Hippocampal formation (tissue), 2 donors: ENCODE data around the gene TNNT3.

ENCODE experiments used
- DNase-seq, 2 donors: peaks; one replicate each; lab custom pipeline; 2025; lab: John Stamatoyannopoulos, UW

The TNNT3 gene

DNA sequence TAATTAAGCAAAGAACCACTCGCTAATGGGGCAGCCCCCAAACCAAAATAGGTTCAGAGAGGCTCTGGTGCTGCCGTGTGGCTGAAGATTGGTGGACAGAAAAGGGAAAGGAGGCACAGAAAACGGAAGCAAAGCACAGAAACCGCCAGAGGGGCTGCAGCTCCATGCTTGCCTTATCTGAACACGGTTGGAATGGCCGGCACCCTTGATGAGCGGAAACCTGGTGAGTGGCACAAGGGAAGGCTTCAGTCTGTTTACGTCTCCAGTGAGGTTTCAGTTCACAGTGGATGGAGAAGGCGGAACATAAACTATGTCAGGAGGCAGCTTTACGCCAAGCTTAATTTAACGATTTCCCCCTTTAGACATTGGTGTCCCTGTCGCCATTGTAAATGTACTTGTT lies 22.6 kb upstream of the TNNT3 start:
- DNase-seq: no peak

DNA sequence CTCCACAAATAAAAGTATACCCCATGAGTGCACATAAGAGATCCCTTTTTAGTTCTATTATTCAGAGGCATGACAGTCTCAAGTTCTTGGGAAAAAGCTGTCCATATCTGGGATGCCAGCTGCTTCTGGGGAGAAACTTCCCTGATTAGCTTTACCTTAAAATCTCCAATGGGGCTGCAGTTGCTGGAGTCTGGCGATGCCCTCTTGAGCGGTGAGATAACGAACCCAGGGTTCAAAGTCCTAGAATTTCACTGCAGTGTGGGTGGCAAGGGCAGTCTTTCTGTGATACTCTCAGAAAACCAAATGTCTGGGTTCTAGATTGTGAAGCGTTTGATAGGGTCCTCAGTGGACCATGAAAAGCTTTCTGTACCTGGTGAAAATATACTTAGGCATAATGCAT lies 20.4 kb upstream of the TNNT3 start:
- DNase-seq: no peak

DNA sequence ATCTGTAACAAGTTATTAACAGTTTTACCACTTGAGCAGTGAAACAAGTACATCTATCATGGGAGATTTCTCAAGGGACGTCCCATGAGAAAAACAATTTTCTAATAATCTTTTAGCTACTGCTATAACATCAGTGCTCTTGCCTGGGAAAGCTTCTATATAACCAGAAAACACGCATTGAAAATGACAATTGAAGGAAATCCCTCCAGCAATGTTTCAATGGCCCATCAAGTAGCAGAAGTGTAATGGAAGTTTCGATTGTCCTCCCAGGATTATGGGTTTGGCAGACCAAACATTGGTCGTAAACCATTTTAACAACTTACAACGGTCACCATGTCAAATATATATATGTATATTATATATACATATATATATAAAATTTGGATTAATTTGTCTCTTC lies 19.8 kb upstream of the TNNT3 start:
- DNase-seq: no peak

DNA sequence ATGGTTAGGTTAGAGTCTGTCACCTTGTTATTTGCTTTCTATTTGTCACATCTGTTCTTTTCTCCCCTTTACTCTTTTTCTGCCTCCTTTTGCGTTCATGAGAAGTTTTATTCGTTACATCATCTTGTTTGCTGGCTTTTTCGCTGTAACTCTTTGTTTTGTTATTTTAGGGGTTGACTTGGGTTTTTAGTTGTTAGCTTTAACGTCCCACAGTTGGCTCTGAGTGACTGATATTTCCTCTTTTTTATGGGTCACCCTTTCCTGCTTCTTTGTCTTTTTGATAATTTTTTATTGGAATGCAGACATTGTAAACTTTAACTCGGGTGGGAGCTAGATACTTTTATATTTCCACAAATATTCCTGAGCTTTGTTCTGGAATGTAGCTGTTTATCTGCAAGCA lies 13.3 kb upstream of the TNNT3 start:
- DNase-seq: no peak

DNA sequence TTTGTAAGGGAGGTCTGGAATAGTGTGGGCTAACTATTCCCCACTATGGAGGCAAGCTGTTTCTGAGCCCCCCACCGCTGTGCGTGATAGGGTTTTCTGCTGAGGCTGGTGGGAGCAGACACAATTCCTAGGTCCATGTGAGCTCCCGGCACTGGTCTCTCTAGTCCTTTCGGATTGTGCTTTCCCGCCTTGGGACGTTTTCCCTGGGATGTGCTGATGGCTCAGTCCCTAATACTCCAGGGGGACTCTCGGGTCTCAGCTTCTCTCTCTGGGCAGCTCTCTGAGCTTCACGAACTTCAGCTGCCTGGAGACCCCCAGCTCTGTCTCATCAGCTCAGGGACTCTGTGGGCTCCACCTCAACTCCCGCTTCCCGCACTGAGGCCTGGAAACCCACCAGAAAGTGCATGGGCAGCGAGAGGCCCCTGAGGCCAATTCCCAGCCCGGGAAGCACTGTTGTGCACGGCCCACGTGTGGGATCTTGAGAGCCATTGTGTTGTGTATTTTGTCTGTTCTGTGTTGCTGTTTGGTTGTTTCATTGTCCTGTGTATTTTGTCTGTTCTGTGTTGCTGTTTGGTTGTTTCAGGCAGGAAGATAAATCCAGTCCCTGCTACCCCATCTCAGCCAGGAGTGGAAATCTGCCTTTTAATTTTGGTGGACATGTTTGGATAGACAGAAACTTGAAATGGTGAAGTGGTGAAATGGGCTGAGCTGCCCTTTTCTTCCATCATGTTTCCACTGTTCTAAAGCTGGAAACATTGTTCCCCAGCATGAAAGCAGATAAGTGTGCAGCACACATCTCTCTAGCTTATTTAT lies 12.7 kb upstream of the TNNT3 start:
- DNase-seq: no peak

DNA sequence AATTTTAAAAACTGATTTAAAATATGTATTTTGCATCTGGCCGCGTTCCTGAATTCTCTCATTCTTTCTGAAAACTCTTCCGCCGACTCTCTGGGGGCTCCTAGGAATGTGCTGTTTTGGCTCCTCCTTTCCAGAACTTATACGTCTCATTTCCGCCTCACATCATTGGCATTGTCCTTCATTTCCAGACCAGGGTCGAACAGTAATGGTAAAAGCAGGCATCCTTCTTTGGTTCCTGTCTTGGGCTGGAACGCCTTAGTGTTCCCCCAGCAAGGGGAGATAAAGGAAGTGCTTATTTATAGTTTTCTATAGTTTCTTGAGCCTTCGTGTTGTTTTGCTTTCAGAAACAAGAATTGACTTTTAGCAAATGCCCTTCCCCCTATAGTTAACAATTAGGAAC lies 10.9 kb upstream of the TNNT3 start:
- DNase-seq: no peak

DNA sequence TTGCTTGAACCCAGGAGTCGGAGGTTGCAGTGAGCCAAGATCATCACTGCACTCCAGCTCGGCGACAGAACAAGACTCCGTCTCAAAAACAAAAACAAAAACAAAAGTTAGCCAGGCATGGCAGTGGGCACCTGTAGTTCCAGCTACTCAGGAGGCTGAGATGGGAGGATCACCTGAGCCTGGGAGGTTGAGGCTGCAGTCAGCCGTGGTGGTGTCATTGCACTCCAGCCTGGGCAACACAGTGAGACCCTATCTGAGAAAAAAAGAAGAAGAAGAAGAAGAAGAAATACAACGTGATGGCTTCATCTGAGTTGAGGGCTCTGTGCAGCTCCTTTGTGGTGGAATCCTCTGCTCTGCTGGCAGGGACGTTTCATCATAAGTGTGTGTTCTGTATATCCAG lies 10.0 kb upstream of the TNNT3 start:
- DNase-seq: no peak

DNA sequence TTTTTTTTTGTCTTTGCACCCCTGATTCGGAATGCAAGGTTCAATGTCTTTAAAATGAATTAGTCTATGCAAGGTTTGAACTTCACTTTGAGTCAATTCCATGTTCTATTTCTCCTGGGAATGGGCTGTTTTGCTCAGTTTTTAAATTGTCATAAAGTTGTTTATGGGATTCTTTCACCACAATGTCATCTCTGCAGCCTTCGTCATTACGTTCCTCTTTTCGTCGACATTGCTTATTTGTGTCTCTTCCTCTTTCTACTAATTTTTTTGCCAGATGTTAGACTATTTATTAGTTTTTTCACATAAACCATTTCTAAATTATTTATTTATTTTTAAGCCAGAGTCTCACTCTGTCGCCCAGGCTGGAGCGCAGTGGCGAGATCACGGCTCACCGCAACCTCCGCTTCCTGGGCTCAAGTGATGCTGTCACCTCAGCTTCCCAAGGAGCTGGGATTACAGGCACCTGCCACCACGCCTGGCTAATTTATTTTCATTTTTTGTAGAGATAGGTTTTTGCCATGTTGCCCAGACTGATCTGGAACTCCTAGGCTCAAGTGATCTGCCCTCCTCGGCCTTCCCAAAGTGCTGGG lies 7.1 kb upstream of the TNNT3 start:
- DNase-seq: no peak

DNA sequence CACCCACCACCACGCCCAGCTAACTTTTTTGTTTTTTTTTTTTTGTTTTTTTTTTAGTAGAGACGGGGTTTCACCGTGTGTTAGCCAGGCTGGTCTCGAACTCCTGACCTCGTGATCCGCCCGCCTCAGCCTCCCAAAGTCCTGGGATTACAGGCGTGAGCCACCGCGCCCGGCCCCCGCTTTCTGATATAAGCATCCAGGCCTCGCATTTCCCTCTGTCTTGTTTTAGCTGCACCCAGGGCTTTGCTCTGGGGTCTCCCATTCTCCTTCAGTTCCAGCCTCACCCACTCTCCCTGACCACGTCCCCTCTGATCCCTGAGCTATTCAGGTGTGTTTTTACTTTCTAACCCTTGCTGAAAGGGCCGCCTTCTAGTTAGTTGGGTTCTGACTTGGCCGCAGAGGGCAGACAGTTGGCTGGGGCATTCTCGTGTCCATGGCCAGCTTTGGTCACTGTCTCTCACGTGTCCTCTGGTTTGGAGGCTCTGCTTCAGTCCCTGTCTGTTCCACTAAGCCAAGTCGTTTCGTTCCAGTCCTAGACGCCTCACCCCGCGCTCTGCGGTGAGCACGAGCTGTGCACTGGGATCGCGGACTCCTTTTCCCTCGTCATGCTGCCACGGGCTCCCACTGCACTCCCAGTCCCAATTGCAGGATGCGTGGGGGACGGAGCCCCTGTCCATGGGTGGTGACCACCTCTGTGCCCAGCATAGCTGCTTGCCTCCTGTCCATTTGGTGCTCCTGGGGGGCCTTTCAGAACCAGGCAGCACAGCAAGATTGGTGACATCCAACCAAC lies 6.0 kb upstream of the TNNT3 start:
- no peak for DNase-seq

DNA sequence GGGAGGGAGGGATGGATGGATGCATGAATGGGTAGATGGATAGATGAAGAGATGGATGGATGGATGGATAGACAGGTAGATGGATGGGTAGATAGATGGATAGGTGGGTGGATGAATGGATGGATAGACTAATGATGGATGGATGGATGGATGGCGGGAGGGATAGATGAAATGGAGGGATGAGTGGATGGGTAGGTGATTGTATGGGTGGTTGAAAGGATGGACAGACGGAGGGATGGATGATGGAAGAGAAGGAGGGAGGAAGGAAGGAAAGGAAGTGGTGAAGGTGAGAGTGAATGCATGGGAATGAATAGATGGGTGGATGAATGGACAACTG lies 3.7 kb upstream of the TNNT3 start:
- no peak for DNase-seq

DNA sequence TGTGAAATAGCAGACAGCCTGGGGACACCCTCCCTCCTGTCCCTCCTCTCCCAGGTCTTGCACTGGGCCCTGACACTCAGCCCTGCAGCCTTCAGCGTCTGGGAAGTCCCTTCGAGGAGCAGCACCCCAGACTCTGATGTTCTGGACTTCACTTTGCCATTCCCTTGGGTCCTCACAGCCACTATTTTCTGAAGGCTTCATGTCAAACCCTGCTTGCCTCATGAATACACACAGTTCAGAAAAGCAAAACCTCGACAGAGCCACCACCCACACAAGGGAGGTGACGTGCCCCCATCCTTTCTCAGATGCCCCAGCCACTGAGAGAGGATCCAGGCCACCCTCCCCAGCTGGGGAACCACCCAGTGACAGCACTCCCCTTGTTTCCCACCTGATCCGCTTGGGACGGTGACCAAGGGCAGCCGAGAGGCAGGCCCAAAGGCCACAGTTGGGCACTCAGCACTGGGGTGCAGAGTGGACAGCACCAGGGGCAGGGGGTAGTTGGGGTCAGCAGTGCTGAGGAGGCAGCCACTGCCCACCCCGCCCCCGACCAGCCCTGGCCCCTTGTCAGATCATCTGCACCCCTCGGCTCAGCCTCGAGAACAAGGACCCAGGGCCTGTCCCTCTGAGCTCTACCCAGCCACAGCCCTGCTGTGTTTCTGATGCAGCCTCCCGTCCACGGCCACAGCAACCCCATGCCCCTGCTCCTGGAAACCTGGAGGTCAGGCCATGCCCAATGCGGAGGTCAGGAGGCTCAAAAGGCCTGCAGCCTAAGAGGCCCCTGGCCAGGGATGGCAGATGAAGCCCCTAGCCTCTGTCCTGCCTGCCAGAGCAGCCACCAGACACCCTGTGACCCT lies 3.1 kb upstream of the TNNT3 start:
- no peak for DNase-seq

DNA sequence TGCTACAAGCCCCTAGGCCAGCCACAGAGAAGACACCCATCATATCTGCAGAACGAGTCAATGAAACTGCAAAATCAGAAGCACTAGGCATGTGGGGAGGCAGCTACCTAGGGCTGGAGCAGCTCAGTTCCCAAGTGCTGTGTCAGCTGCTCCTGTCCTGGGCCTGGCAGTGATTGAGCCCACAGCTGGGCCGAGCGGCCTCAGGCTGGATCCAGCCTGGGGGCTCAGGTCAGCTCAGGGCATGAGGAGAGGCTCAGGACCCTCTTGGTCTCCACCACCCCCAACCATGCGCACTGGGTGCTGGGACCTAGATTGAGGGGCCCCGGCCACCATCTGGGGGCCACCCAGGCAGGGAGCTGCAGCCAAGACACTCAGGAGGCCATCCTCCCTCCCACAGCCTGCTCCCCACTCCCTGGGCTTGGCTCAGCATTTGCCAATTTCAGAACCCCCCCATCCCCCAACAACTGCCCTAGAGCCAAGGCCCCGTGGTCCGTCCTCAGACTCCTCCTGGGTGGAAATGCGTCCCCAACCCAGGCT lies 2.4 kb upstream of the TNNT3 start:
- DNase-seq: no peak

DNA sequence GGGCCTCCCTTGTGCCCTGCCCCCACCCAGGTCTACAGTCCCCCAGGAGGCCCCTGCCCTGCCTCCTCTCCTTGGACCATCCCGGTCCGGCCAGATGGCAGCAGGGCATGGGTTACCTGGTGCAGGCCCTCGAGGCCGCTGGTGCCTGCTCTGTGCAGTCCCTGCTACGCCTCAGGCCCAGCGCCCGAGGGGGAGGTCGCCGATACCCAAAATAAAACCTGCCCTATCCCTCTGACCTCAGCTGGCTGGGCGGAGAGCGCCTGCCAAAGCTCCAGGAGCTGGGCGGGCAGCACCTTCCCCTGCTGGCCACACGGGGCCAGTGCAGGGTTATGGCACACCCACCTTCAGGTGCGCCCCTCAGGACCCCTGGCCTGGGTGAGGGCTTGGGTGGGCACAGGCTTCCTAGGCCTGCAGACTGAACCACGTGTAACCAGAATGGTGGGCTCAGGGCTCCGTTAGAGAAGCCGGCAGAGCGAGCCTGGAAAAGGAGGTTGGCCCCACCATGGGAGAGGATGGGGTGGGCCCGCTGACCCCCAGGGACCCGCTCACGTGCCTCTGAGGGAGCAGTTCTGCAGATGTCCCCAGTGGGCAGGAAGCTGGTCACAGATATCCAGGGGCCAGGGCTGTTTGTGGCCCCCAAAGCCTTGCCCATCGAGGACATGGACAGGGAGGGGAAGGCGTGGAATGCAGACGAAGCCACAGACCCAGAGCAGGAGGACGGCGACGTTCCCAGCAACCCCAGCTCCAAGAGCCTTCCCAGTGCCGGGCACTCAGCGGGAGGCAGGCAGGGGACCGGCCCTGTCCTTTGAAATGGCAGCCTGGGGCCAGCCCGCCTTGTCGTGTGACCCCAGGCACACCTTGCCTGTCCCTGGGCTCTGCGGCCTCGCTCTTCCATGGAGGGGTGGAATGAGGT lies 1.7 kb upstream of the TNNT3 start:
- DNase-seq: no peak

DNA sequence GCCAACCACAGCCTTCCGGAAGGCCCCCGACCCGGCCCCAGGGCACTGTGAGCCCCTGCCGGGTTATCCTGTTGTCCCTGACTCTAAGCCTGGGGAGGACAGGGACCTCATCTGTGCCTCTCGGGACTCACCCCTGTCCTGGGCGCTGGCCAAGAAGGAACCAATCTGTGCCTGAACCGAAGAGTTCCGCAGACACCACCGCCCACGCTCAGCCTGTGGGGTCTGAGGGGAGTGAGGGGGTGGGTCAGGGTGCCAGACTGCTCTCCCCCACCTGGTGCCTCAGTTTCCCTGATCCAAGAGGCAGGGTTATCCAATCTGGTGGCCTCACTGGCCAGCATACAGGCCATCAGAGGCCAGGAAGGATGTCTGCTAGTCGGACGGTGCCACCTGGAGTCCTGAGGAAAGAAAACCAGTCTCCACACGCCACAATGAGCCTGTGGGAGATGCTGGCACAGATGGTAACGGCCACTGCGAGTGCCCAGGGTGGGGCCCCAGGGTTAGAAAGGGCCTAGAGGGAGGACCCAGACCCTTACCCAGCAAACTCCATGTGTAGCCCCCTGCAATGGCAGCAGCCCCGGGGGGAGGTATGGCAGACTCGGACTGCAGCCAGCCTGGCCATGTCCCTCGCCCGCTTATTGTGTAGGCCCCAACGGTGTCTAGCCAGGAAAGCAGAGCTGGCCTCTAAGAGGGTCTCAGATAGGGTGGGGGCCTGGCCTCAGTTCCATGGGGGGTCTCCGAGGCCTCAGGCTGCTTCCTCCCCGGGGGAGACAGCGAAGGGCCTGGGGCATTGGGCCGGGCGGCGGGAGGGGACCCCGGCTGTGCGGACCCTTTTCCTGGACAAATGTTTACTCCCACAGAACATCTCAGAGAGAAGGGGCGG lies 827 bp upstream of the TNNT3 start:
- no peak for DNase-seq

DNA sequence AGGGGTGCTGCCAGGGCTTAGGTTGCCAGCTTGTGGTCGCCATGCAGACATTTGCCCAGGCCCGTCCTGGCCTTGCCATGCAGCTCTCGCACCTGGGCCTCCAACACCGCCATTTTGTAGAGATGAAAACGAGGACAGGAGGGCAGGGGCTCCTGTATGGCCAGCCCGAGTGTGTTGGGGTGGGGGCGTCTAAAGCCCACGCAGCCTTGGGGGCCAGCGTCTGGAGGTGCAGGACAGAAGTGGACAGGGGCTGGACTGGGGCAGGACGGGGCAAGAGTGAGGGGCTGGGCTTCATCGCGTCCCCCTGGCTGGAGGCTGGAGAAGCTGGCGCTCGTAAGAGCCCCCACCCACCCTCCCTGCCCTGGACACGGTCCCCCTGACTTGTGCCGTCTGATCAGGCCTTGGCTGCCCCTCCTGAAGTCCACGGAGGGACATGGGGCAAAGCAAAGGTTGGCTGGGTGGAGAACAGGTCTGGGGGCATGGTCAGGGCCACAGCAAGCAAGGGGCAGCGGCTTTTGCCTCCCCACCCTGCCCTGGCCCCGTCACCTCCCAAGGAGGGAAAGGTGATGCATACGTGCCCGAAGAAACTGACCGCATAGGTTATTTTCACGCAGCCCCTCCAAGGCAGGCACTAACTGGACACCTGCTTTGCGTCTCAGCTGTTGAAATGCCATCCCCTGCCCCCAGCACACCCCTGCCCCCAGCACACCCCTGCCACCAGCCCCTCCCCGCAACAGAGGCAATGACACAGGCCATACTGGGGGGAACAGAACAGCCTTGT lies 815 bp downstream of the TNNT3 start:
- no peak for DNase-seq

DNA sequence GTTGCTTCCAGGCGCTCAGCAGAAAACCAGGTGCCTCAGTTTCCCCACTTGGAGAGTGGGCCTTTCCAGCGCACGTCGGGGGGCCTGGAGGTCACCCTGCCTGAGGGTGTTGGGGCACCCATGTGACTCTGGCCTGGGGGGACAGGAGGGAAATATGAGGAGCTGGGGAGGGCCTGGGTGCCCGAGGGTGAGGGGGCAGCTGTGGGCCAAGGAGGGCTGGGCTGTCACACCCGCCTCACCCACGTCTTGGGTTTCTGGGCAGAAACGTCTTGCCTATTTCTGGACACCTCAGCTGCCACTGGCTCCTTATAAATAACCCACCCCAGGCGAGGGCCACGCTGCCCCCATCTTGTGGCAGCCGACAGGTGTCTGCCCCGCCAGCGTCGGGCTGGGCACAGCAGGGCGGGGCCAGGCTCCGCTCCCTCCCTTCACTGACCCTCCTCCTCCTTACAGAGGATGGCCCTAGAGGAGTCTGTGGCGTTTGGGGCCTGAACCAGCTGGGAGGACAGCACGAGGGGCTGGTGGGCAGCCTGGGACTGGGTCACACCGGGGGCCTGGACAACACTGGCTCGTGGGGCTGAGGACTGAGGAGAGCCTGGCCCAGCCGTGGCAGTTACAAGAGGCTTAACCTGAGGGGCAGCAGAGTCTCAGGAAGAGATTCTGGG lies 1.5 kb downstream of the TNNT3 start:
- no peak for DNase-seq

DNA sequence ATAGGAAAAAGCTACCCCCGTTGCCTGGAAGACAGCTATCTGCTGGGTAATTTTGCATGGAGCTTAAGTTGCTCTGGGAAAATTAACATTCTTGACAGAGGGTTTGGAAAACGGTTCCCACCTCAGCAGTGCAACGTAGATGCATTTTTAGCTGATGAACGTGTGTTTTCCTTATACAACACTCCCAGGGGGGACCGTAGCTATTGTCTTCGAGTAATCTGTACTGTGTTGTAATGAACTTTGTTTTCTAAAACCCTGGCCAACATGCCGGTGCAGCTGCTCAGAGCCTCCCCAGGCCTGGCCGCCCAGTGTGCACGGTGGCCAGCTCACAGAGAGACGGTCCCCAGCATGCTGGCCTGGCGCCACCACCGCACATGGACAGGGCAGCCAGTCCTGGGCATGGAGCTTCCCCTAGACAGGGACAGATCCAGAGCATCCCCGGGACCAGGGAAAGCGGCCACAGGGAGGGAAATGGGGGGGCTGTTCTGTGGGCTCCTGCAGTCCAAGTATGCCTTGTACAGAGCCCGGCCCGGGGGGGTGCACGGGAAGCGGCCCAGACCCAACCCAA lies 2.2 kb downstream of the TNNT3 start:
- DNase-seq: no peak

DNA sequence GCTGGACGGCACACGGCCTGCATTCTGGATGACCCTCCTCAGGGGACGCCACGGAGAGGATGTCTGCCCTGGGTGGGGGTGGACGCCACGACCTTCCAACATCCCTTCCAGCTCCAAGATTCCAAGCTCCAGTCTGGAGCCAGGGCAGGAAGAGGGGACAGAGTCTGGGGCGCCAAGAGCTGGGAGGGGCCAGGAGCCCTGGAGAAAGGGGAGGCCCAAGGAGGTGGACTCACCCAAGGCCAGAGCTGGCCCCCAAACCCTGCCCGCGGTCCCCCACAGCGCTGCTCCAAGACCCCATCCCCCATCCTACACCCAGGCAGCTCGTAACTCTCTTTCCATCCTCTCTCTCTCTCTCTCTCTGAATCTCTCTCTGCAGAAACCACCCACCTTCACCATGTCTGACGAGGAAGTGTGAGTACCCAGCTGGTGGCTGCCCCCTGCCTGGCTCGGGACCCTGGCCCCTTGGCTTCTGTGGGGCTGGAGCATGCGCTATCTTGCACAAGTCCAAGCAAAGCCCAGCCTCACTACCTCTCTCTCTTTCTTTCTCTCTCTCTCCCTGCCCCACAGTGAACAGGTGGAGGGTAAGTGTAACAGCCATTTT lies 3.1 kb downstream of the TNNT3 start:
- DNase-seq: no peak
